Cerebellar nuclear complex (tissue), 1 donor: ENCODE measurements around the gene UNCX.
"Not testable (repeated sequence)": the region's sequence is repeated elsewhere in the genome, so short reads cannot be mapped to it uniquely, and the experiment has no call there.

ENCODE experiments used
- DNase-seq, 2 experiments: peaks; one replicate each; lab custom pipeline; 2025; lab: John Stamatoyannopoulos, UW

UNCX gene

GRCh38 chr7:1278543-1278942 lies 45.9 kb downstream of the UNCX start:
- DNase-seq, result no peak

GRCh38 chr7:1279041-1279440 lies 46.4 kb downstream of the UNCX start:
- no peak for DNase-seq

GRCh38 chr7:1279895-1280294 lies 47.2 kb downstream of the UNCX start:
- DNase-seq, result not testable (repeated sequence)

- DNase-seq, result no peak
Observed at GRCh38 chr7:1281068-1281467, 48.4 kb downstream of the UNCX start.

GRCh38 chr7:1282679-1283078 lies 50.0 kb downstream of the UNCX start:
- no peak for DNase-seq

- no peak for DNase-seq
Observed at GRCh38 chr7:1283337-1283736, 50.7 kb downstream of the UNCX start.

- no peak for DNase-seq
Observed at GRCh38 chr7:1283941-1284742, 51.5 kb downstream of the UNCX start.

GRCh38 chr7:1284743-1285458 lies 52.2 kb downstream of the UNCX start:
- DNase-seq, result no peak

GRCh38 chr7:1285556-1286301 lies 53.1 kb downstream of the UNCX start:
- DNase-seq, result no peak
